Left forelimb (tissue), 1 donor: ENCODE results near the gene PSAT1.
"Not testable (repeated sequence)": the region's sequence is repeated elsewhere in the genome, so short reads cannot be mapped to it uniquely, and the experiment has no call there.

ENCODE experiments used
- DNase-seq: peaks from one replicate; pipeline ENCODE4 v3.0.0-alpha.2; 2018; ENCODE audit warnings: low spot score

The PSAT1 gene

GRCh38 chr9:78296893-78297671 lies at the start of gene PSAT1:
PSAT1 (plus strand) TSS chr9:78297125; CDS start chr9:78297211, 86 bp downstream.
- peak; percentile 90 for DNase-seq

GRCh38 chr9:78248635-78249034 lies 48.3 kb upstream of the PSAT1 start:
- no peak for DNase-seq

- no peak for DNase-seq
These were observed 47.4 kb upstream of the PSAT1 start for GRCh38 chr9:78249542-78249941.

- DNase-seq = no peak
These were observed 44.3 kb upstream of the PSAT1 start for GRCh38 chr9:78252616-78253015.

- DNase-seq = no peak
These were observed 43.6 kb upstream of the PSAT1 start for GRCh38 chr9:78253285-78253684.

- no peak for DNase-seq
These were observed 35.4 kb upstream of the PSAT1 start for GRCh38 chr9:78261403-78262001.

GRCh38 chr9:78262655-78263054 lies 34.3 kb upstream of the PSAT1 start:
- DNase-seq = no peak

- DNase-seq = no peak
These were observed 29.0 kb upstream of the PSAT1 start for GRCh38 chr9:78267889-78268288.

- no peak for DNase-seq
These were observed 27.1 kb upstream of the PSAT1 start for GRCh38 chr9:78269784-78270183.

GRCh38 chr9:78272307-78272706 lies 24.6 kb upstream of the PSAT1 start:
- DNase-seq = no peak

- DNase-seq = no peak
These were observed 23.2 kb upstream of the PSAT1 start for GRCh38 chr9:78273761-78274160.

GRCh38 chr9:78278177-78278777 lies 18.6 kb upstream of the PSAT1 start:
- no peak for DNase-seq

GRCh38 chr9:78278801-78279200 lies 18.1 kb upstream of the PSAT1 start:
- DNase-seq = no peak

GRCh38 chr9:78280982-78281668 lies 15.8 kb upstream of the PSAT1 start:
- DNase-seq = peak; percentile 89

- DNase-seq = not testable (repeated sequence)
These were observed 12.7 kb upstream of the PSAT1 start for GRCh38 chr9:78284181-78284580.

GRCh38 chr9:78286125-78286524 lies 10.8 kb upstream of the PSAT1 start:
- DNase-seq = no peak

- DNase-seq = no peak
These were observed 10.0 kb upstream of the PSAT1 start for GRCh38 chr9:78286946-78287388.

GRCh38 chr9:78288214-78288892 lies 8.6 kb upstream of the PSAT1 start:
- no peak for DNase-seq

- no peak for DNase-seq
These were observed 7.5 kb upstream of the PSAT1 start for GRCh38 chr9:78289474-78289873.

GRCh38 chr9:78291240-78291925 lies 5.5 kb upstream of the PSAT1 start:
- DNase-seq = no peak

- DNase-seq = no peak
These were observed 4.9 kb upstream of the PSAT1 start for GRCh38 chr9:78292026-78292425.
